GM19395 (cell line): Measurements from ENCODE around the gene ROBO2.

ENCODE experiments used
- ATAC-seq: cut with Tn5 transposase; IDR thresholded peaks from one replicate; pipeline ENCODE4 v1.9.1; 2021; ENCODE audit warnings: mild to moderate bottlenecking, moderate library complexity; ENCODE audit not compliant: unreplicated experiment

Gene ROBO2

DNA sequence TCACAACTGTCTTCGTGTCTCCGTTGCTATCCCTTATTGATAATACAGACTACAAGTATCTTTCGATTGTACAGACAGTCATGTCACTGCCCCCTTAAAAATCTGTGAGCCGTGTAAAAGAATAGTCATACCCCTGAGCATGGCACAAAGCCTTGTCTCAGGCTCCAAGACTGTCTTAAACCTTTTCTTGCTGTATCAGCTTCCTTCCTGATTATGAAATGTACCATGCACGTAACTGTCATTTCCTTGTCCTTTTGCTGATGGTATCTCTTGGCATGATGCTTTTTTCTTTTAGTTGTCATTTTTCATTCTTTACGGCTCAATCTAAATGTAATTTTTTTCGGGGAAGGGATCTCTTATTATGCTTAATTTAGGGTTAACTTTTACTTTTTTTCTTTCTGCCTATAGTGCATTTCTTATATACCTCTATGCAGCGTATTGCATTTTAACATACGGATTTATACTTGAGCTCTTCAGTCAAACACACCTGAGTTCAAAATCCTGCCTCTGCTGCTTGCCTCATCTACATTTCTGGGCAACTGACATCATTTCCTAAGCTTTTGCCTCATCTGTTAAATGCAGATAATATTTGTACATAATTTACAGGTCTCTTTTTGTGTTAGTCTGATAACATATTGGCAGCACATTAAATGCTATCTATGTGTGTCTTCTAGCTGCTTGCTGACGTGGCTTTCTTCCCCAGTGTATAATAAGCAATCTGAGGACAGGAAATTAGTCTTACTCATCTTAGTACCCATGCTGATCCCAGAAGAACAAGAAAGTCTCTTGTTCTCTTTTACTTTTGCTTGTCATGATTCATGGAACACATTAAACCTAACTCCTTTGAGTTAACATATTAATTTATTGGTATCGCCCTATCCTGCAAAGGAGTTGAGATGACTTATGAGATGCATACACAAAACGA is 57.3 kb downstream of the ROBO2 start:
- ATAC-seq = no peak

DNA sequence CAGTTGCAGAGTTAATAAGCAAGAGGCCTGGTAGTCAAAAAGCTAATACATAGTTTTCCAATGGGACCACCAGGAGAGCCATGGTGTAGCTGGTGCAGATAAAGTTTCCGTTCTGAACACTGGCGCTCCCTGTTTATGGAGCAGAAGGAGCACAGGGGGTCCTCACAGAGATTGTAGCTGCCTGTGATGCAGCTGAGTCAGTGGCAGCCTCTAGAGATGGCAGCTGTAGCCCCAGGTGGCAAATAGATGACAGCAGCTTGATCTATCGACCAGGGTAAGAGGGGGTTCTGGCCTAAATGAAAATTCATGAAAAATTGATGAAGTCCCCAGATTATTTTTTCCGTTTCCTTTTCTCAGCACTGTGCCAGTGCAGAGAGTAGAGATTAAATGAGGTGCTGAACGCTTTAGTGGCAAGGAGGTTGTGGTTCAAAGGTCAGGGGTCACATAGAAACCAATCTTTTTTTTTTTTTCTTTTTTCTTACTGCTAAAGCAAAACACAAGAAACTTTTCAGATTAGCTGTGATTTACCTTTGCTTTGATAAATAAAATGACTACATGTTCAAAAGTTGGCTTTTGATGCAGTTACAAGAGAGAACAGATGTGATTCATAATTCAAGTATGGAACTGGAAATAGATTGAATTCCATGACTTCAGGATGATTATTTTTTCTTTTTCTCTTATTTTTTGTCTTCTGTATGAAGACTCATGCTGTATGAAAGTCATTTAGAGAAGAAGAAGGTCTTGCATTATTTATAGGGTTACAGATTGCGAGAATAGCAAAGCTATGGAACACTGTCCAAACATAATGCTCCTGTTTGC is 63.3 kb downstream of the ROBO2 start:
- no peak for ATAC-seq

DNA sequence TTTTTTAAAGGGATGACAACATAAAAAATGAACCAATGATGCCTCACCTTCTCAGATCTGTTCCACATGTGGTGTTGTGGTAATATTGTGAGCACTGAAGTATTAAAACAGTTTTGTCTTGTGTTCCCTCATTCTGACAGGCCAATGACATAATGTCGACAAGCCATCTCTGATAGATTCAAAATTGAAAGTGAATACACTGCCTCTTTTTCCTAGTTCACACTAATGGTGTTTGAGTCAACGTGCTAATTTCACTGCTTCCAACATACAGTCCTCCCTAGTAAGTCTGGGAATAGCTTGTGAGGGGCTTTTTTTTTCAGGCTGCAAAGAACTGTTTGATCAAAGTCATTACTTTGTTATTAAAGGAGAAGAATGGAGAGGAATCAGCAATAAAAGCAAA is 82.8 kb downstream of the ROBO2 start:
- no peak for ATAC-seq

DNA sequence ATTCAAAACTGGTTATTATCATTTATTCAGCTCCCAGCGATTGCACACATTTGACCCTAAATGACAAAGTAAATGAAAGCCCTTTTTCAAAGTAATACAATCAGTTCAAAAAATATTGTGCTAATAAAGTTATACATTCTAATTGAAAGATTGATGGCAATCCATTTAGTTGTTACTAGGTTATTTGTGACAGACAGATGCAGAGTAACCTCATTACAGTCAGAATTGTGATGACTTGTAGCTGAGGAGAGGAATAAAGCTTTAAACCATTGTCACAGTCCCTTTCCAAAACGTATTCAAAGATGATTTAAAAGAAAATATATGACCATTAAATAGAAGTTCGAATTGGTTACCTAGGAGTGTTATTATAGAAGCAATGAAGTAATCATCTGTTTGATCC is 86.1 kb downstream of the ROBO2 start:
- ATAC-seq = no peak

DNA sequence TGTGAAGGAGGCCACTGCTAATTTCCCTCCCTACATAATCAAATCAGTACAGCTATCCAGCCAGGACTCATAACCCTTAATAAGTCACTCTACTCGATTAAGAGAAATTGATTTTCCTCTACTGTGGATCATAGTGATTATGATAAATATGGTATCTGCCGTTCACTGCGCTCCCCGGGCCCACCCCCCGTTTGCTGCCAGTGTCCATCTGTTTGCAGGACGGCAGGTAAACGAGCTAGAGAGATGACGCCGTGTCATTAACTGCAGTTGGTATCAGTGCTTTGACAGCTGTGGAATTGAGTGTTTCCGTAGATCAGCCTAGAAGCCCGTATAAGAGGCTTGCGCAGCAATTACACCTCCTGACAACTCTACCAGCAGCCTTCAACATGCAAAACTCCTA is 94.9 kb downstream of the ROBO2 start:
- ATAC-seq = no peak

DNA sequence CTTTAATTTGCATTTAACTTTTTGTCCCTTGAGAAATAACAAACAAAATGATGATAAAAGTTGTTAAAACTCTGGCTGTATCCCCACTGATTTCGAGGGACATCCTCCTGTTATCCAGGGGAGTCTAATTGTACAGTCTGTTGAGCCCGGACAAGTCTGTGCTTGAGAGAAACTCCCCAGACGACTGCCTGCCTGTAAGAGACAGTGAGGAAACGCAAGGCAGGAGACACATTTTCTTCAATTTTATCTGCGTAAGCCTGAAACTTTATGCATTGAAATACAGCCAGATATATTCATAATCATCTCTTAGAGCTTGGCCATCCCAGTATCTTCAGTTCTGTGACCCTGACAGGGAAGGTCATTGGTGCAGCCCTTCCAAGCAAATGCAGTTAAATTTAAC is 97.7 kb downstream of the ROBO2 start:
- no peak for ATAC-seq

DNA sequence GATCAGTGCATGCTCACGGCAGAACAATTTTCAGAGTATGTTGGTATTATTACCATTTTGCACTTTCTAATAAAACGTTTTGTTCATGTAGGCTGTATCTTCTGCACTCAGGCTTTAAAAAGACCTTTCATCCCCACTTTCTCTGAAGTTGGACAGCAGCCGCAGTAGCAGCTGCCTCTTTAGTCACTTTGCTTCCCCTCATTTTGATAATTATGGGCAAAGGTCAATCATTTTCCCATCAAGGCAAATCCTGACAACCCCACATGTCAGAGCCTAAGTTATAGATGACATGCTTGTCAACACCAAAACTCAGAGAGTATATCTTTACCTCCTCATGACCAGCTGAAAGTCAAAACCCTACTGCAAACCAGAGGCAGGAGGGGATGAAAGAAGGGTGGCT is 99.7 kb downstream of the ROBO2 start:
- ATAC-seq = no peak

DNA sequence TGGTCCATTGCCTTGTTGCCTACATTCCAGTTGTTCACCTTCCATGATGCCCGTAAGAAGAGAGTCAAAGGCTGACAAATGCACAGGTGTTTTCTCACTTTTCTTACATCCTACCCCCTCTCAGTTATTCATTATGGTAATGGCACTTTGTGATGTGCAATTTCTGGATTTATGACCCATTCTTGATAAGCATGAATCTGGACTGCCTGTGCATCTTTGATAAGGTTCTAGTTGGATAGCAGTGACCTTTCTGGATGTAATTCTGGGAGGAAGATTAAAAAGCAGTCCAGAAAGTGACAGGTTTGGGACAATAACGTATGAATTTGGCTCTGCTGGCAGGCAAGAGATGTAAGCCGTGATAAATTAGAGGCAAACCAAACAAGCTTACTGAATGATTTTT is 101.5 kb downstream of the ROBO2 start:
- ATAC-seq = no peak

DNA sequence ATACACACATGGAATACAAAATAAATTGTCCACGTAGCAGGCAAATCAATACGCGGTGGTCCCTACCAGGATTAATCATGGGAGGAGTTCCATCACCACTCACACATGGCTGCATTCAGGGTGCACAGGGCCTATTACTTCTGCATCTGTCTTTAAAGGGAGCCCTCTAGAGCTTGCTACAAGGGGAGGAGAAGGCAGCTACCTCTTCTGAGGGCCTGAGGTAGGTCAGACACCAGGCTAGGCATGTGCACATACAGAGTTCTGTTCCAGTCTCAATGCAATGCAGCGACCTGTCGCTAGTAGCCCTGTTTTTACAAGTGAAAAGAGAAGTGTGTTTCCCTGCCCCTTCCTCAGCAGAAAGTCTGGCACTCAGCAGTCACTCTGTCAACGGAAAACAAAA is 102.7 kb downstream of the ROBO2 start:
- no peak for ATAC-seq

DNA sequence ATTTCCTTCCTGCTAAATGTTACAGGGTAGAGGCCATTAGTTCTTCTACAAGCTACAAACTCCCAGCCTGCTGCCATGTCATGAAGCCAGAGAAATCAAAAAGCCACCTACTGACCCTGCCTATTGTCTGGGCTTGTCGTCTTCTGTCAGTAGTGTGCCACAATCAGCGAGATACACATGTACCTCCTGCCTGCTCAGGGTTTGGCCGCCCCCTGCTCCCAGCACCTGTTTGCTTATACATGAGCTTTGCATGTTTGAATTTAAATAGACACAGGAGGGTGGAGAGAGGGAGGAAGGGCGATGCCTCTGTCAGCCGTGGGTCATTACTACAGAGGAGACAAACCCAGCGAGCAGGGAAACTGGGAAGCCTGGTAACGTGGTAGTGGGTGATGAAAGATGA is 106.1 kb downstream of the ROBO2 start:
- ATAC-seq = no peak

DNA sequence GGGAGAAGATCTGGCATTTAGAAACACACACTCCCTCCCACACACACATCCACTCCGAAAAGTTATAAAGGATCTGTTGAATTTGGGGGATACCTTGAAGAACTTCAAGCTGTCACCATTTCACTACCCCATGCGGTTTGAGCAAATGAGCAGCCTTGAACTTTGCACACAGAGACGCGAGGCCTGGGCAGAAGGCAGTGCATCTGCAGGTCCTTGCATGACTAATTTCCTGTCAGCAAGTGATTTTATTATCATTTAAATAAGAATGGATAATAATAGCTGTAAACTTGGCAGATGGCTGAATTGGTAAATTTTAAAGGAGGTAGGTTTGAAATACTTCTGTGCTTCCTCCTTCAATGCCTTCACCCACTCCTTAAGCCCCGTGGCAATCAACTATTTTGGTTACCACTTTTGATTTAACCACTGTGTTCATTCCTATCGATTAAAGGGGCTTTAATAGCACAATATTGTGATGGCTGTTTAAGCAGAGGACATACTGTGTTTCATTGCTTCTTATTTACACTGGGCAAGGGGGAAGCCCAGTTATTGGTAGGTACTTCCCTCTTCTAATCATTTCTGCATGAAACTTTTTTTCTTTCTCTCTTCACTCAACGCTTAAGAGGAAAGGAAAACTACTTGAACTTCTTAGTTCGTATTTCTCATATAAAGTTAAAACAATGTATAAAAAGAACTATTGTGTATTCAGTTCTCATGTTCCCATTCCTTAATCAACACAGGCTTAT is 108.1 kb downstream of the ROBO2 start:
- ATAC-seq = no peak

DNA sequence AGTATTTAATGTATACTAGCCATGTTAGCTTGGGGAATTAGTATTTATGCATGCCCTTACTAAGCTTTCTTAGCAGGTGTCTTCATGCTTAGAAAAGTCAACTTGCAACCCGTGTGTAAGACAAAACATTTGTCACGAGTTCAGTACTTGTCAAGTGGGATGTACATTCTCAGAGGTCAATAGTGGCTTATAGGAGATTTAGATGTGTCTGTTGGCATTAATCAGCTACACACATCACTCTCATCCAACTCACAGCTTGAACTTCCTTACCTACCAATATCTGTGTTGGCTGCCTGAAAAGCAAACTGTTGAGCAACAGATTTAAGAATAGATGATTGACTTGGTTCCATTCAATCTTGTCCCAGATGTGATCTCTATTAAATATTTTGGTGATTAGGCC is 109.5 kb downstream of the ROBO2 start:
- ATAC-seq = no peak

DNA sequence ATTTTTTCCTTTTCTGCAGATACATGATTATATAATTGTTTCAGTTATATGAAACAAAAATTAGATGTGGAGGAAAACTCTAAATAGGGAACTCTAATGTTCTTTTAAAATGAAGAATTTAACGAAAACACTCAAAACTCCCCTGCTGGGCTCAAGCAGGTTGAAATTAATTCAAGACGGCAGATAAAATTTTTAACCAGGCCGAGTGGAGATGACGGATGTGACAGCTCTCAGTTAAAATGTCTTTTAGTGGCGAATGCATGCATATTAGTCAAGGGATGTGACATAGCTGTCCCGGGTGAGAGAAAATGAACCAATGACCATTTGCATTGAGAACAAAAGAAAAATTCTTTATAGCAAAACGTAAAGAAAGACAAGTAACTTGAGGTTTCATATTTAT is 110.1 kb downstream of the ROBO2 start:
- no peak for ATAC-seq

DNA sequence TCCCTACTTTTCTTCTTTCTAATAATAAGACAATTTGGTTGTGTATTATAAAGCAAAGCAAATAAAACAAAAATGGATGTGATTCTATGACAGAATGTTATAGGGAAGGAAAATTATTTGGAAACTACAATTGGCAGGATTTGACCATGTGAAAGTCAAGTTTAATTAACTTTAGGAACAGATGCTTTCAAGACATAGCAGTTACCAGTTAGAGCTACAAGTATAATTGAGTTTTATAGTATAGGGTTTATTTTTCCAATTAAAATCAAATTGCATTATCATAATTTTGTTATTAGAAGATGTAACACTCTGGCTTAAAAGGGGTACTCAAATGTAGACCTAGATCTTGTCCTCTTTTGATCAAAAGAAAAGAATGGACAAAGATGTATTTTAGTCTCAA is 110.9 kb downstream of the ROBO2 start:
- no peak for ATAC-seq

DNA sequence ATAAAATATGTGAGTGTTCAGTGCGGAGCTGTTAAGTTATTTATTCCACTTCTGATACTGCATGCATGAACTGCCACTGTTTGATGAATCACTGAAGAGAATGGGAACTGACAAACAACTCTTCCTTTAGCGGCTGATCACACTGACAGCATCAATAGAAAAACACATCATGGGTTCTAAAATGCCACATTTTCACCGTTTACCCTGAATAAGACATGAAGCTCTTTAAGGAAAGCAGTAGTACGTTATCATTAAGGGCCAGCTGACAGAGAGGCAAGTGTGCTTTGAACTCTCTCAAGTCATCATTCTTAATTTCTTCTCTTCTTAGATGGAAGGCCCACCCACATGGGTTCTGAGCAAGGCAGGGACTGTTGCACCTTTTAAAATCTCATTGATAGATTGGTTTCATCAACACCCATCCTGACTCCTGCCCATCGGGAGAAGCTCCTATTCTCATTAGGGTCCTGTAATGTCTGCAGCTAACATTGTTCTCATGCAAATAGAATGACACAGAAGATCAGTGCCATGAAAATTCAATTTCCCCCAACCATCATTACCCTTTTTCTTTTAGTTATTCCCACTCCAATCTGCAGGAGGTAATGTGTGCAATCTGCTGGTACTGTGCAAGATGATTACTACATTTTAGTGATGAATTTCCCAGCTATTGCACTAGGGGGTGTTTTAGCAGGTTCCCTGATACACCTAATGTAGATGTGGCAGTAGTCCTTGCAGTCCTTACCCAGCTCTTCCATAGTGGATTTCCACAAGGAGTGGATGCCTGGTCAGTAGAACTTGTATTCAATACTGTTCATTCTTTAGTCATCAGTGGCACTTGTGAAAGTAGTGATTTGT is 119.1 kb downstream of the ROBO2 start:
- ATAC-seq = no peak

DNA sequence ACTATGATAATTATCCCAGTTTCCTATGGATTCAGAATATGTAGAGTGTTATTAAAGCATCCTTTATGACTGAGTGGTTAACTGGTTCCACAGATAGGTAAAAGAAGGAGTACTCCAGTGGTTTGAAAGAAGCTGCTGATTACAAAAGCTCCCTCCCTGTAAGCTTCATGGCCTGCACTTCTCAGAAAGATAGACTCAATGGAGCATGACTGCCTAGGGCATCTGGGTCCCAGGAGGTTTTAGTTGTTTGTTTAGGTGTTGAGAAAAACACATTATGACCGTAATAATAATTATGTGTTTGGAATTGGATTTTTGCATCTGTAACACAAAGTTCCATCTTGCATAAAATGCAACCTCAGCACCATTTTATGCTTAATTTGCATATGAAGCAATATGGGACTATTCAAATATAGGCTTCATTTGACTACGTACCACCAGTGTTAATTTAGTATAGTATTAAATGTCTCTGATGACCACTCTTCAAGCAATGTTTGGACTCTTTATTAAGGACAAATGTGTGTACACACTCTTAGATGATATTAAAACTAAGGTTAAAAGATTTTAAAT is 121.1 kb downstream of the ROBO2 start:
- ATAC-seq = no peak

DNA sequence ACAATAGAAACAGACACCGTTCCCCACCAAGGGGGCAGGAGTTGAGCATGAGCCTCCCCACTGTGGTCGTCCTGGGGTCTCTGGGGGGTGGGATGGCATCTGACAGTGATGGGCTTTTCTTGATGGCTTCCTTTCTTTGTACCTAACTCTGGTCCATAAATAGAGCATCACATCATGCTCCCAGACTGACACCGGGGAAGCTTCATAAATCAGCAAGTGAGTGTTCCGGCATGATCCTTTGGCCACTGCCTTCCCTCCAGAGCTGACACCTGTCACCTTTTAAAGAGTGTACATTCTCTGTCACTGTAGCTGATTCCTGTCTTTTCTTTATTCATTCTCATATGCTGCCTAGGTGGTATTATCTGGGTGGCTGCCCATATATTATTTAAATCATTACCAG is 129.9 kb downstream of the ROBO2 start:
- ATAC-seq = no peak

DNA sequence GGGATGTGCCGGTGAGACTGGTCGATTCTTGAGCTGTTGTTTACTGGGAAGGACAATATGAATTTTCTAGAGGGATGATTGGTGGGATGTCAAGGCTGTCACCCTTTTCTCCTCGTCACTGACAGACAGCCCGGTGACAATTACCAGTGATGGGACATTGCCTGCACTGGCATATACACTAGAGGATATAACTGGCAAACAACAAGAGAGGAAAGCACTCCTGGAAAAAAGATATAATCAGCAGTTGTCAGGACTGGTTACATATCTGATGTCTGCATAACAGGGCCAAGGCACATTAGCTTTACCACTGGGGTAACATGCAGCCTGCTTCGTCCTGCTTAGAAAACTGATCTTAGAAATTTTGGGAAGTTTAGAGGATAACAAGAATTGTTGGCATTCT is 131.1 kb downstream of the ROBO2 start:
- ATAC-seq = no peak

DNA sequence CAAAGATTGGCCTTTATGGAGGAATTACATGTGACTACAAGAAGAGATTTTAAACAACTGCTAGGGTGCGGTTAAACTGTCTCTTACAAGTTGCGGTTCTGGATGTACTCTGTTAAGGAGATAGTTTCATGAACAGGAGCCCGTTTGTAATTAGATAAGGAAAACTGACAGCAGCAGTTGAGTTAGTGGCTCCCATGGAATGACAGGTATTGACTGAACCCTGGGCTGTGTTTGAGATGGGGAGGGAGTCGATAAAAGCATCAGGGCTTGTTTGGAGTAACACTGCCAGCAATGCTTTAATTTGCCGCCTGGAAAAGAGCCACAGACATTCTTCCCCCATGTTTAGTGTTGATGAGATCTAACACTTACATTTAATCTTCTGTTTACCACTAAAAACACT is 139.9 kb downstream of the ROBO2 start:
- no peak for ATAC-seq

DNA sequence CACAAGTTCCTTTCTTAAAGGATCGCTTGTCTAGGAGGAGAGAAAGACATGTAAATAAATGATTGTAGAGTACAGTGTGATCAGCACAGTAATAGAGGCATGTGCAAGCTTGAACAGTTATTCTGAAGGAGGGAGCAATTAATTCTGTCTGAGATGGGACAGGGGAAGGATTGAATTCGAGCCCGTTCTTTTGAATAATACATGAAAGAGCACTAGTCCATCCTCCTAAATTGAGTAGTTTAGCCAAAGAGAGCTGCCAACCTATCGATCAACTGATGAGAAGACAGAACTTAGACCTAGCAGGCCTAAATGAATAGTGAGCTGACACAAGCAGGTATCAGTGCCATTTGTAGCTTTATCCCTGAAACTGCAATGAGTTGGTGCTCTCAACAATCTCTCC is 142.4 kb downstream of the ROBO2 start:
- no peak for ATAC-seq
